Naive thymus-derived CD4-positive, alpha-beta T cell (primary cell): ENCODE measurements around the gene UNC13C. TPM values are rescaled to one million over a fixed set of nuclear protein-coding genes. Genes with fewer than 3 reads are reported as not detected.

Source experiments
- ATAC-seq: fragments of 150-1000 bp; cut with Tn5 transposase; 2 replicates; pipeline ENCODE4 v1.10.0; 2021; ENCODE audit warnings: mild to moderate bottlenecking, moderate library complexity
- CTCF ChIA-PET: fragments of 350-600 bp; sonication (Branson Sonifier 250); formaldehyde crosslinking; loops from one replicate; lab custom pipeline; 2021; ENCODE audit warnings: antibody characterized with exemption; lab: Charles Lee
- POLR2A ChIA-PET: fragments of 350-600 bp; sonication (Branson Sonifier 250); formaldehyde crosslinking; loops from one replicate; lab custom pipeline; 2021; ENCODE audit warnings: antibody characterized with exemption, inconsistent platforms; lab: Charles Lee
- DNase-seq, 9 donors: peaks; one replicate each; pipeline versions ENCODE4 v3.0.0 to v3.0.0-alpha.2; 2020 to 2022; ENCODE audit warnings: mixed read lengths in 1 of 9
- H3K27ac ChIP-seq: one replicate; pipeline ENCODE4 v1.7.0; 2013; ENCODE audit warnings: mild to moderate bottlenecking, low read depth, low read length, moderate library complexity
- H3K27me3 ChIP-seq, 2 donors: one replicate each; pipeline ENCODE4 v1.7.0; 2013; ENCODE audit warnings: low read length in 2 of 2, mild to moderate bottlenecking in 2 of 2, moderate library complexity in 2 of 2; ENCODE audit not compliant: control insufficient read depth in 2 of 2, insufficient read depth in 2 of 2
- H3K36me3 ChIP-seq, 3 experiments: 1 replicate in 2 of 3; 2 replicates in 1 of 3; pipeline ENCODE4 v1.7.0; 2013; ENCODE audit warnings: low read length in 3 of 3, mild to moderate bottlenecking in 3 of 3, moderate library complexity in 1 of 3; ENCODE audit not compliant: insufficient read depth in 3 of 3, control insufficient read depth in 2 of 3
- H3K4me1 ChIP-seq, 2 donors: one replicate each; pipeline ENCODE4 v1.7.0; 2013; ENCODE audit warnings: low read length in 2 of 2, mild to moderate bottlenecking in 2 of 2, moderate library complexity in 1 of 2; ENCODE audit not compliant: control insufficient read depth in 2 of 2, insufficient read depth in 2 of 2
- H3K4me3 ChIP-seq: 2 replicates; pipeline ENCODE4 v1.7.0; 2013; ENCODE audit warnings: mild to moderate bottlenecking, low read length
- H3K9me3 ChIP-seq, 3 experiments: 1 replicate in 2 of 3; 2 replicates in 1 of 3; pipeline ENCODE4 v1.7.0; 2013; ENCODE audit warnings: low read length in 3 of 3; ENCODE audit not compliant: control insufficient read depth in 2 of 3
- H3K27ac Mint-ChIP-seq, 9 donors: one replicate each; pipeline ENCODE4 v1.8.0; 2020 to 2022; ENCODE audit warnings: mixed read lengths in 9 of 9, mild to moderate bottlenecking in 8 of 9, moderate library complexity in 5 of 9, inconsistent platforms in 2 of 9
- H3K27me3 Mint-ChIP-seq, 5 donors: one replicate each; pipeline ENCODE4 v1.8.0; 2021 to 2022; ENCODE audit warnings: mixed read lengths in 5 of 5, mild to moderate bottlenecking in 1 of 5
- H3K36me3 Mint-ChIP-seq, 5 donors: one replicate each; pipeline ENCODE4 v1.8.0; 2020 to 2022; ENCODE audit warnings: mixed read lengths in 5 of 5, mild to moderate bottlenecking in 3 of 5, inconsistent platforms in 1 of 5
- H3K4me1 Mint-ChIP-seq, 7 donors: one replicate each; pipeline ENCODE4 v1.8.0; 2020 to 2022; ENCODE audit warnings: mixed read lengths in 7 of 7, mild to moderate bottlenecking in 3 of 7, inconsistent platforms in 1 of 7
- H3K4me3 Mint-ChIP-seq, 10 donors: one replicate each; pipeline ENCODE4 v1.8.0; 2020 to 2022; ENCODE audit warnings: mild to moderate bottlenecking in 10 of 10, mixed read lengths in 10 of 10, moderate library complexity in 6 of 10, inconsistent platforms in 2 of 10
- H3K9me3 Mint-ChIP-seq, 11 donors: one replicate each; pipeline ENCODE4 v1.8.0; 2020 to 2022; ENCODE audit warnings: mixed read lengths in 11 of 11, mild to moderate bottlenecking in 4 of 11, inconsistent platforms in 1 of 11, moderate library complexity in 1 of 11
- intact Hi-C, 2 donors: fragments of 100-400 bp; cut with micrococcal nuclease; formaldehyde crosslinking; loops; one replicate each; pipeline ENCODE4 v1.15.1; 2023
- polyA plus RNA-seq, 2 donors: library from polyadenylated mRNA; unstranded; fragments of 300-500 nt; fragmentation: Illumina TruSeq; gene quantifications; one replicate each; pipeline ENCODE4 v1.2.3, GENCODE V29; 2021
- total RNA-seq, 6 experiments: library from RNA in 5 of 6; stranded (reverse) in 5 of 6; gene quantifications; 1 replicate in 5 of 6; 2 replicates in 1 of 6; pipeline ENCODE4 v1.2.3 and lab custom pipeline; 2021 to 2026

UNC13C gene
- total and polyA plus RNA-seq, 7 experiments from 2014 or later: not detected

- intact Hi-C loops: loop anchor here in 1 of 2 donors (10.0 kb wide), 1 partner anchor 1471 kb away; no protein-coding TSS in a partner anchor
- Histone ChIP-seq H3K9me3 (no peaks in the 10 kb centered on the region), H3K4me3 (no peak overlapping the region), H3K27ac (no peak overlapping the region), H3K36me3 (no peaks in the 10 kb centered on the region), H3K27me3 (no peaks in the 10 kb centered on the region), H3K4me1 (no peaks in the 10 kb centered on the region)
- POLR2A ChIA-PET: no interaction called here
- Mint-ChIP-seq H3K27me3 (peaks cover 0 to 18% (median 6%) of the 10 kb centered on the region in 5 donors), H3K4me1 (no peaks in the 10 kb centered on the region), H3K27ac (no peak overlapping the region), H3K36me3 (no peaks in the 10 kb centered on the region), H3K9me3 (peaks cover 0 to 3% (median 0%) of the 10 kb centered on the region in 11 donors), H3K4me3 (no peak overlapping the region)
- DNase-seq: no peak
- no peak for ATAC-seq
- CTCF ChIA-PET: no interaction called here
Observed at GRCh38 chr15:53963801-53964200, 14.4 kb upstream of the UNC13C start.

GRCh38 chr15:53974121-53974520 is 4.1 kb upstream of the UNC13C start:
- Mint-ChIP-seq H3K4me3 (no peak overlapping the region), H3K36me3 (no peaks in the 10 kb centered on the region), H3K9me3 (peaks cover 0 to 2% (median 0%) of the 10 kb centered on the region in 11 donors), H3K4me1 (peaks cover 0 to 8% (median 0%) of the 10 kb centered on the region in 7 donors), H3K27me3 (peaks cover 23 to 53% (median 46%) of the 10 kb centered on the region in 5 donors), H3K27ac (no peak overlapping the region)
- no peak for DNase-seq
- ChIA-PET CTCF (no interaction called here), POLR2A (no interaction called here)
- no peaks in the 10 kb centered on the region for H3K27me3 ChIP-seq
- H3K4me1 ChIP-seq: no peaks in the 10 kb centered on the region
- no peak overlapping the region for H3K4me3 ChIP-seq
- intact Hi-C loops: no loop called here
- H3K27ac ChIP-seq: no peak overlapping the region
- no peak for ATAC-seq
- no peaks in the 10 kb centered on the region for H3K36me3 ChIP-seq
- H3K9me3 ChIP-seq: no peaks in the 10 kb centered on the region

GRCh38 chr15:53974813-53975212 is 3.4 kb upstream of the UNC13C start:
- DNase-seq (no peak), ATAC-seq (no peak)
- H3K36me3 Mint-ChIP-seq: no peaks in the 10 kb centered on the region
- peaks cover 0 to 2% (median 0%) of the 10 kb centered on the region in 11 donors for H3K9me3 Mint-ChIP-seq
- peaks cover 27 to 55% (median 51%) of the 10 kb centered on the region in 5 donors for H3K27me3 Mint-ChIP-seq
- POLR2A ChIA-PET: no interaction called here
- no peaks in the 10 kb centered on the region for H3K27me3 ChIP-seq
- intact Hi-C loops: no loop called here
- H3K9me3 ChIP-seq: no peaks in the 10 kb centered on the region
- no peak overlapping the region for H3K27ac ChIP-seq
- H3K4me3 Mint-ChIP-seq: no peak overlapping the region
- H3K4me3 ChIP-seq: no peak overlapping the region
- H3K27ac Mint-ChIP-seq: no peak overlapping the region
- no peaks in the 10 kb centered on the region for H3K4me1 ChIP-seq
- CTCF ChIA-PET: no interaction called here
- H3K4me1 Mint-ChIP-seq: peaks cover 0 to 8% (median 0%) of the 10 kb centered on the region in 7 donors
- no peaks in the 10 kb centered on the region for H3K36me3 ChIP-seq

GRCh38 chr15:53976844-53977392 is 1.3 kb upstream of the UNC13C start:
- intact Hi-C loops: no loop called here
- Mint-ChIP-seq H3K36me3 (no peaks in the 10 kb centered on the region), H3K4me1 (peaks cover 0 to 8% (median 0%) of the 10 kb centered on the region in 7 donors), H3K27me3 (peaks cover 31 to 63% (median 46%) of the 10 kb centered on the region in 5 donors), H3K27ac (no peak overlapping the region), H3K4me3 (no peak overlapping the region), H3K9me3 (peaks cover 0 to 4% (median 0%) of the 10 kb centered on the region in 11 donors)
- no peaks in the 10 kb centered on the region for H3K9me3 ChIP-seq
- H3K36me3 ChIP-seq: no peaks in the 10 kb centered on the region
- ATAC-seq: no peak
- ChIA-PET POLR2A (no interaction called here), CTCF (no interaction called here)
- no peak for DNase-seq
- H3K4me3 ChIP-seq: no peak overlapping the region
- no peaks in the 10 kb centered on the region for H3K4me1 ChIP-seq
- H3K27me3 ChIP-seq: no peaks in the 10 kb centered on the region
- no peak overlapping the region for H3K27ac ChIP-seq

GRCh38 chr15:53979051-53979788 is 979 bp downstream of the UNC13C start:
- Mint-ChIP-seq H3K36me3 (no peaks in the 10 kb centered on the region), H3K4me1 (peaks cover 0 to 8% (median 0%) of the 10 kb centered on the region in 7 donors), H3K9me3 (peaks cover 0 to 4% (median 0%) of the 10 kb centered on the region in 11 donors), H3K27me3 (peaks cover 31 to 69% (median 44%) of the 10 kb centered on the region in 5 donors), H3K4me3 (no peak overlapping the region), H3K27ac (no peak overlapping the region)
- ATAC-seq (no peak), DNase-seq (no peak)
- H3K27ac ChIP-seq: no peak overlapping the region
- no peaks in the 10 kb centered on the region for H3K36me3 ChIP-seq
- no peak overlapping the region for H3K4me3 ChIP-seq
- ChIA-PET POLR2A (no interaction called here), CTCF (no interaction called here)
- no peaks in the 10 kb centered on the region for H3K9me3 ChIP-seq
- H3K4me1 ChIP-seq: no peaks in the 10 kb centered on the region
- H3K27me3 ChIP-seq: no peaks in the 10 kb centered on the region
- intact Hi-C loops: no loop called here

- Histone ChIP-seq H3K9me3 (no peaks in the 10 kb centered on the region), H3K36me3 (no peaks in the 10 kb centered on the region), H3K27ac (no peak overlapping the region), H3K4me3 (no peak overlapping the region), H3K27me3 (no peaks in the 10 kb centered on the region), H3K4me1 (no peaks in the 10 kb centered on the region)
- peaks cover 31 to 71% (median 45%) of the 10 kb centered on the region in 5 donors for H3K27me3 Mint-ChIP-seq
- H3K27ac Mint-ChIP-seq: no peak overlapping the region
- peaks cover 0 to 8% (median 0%) of the 10 kb centered on the region in 7 donors for H3K4me1 Mint-ChIP-seq
- DNase-seq (no peak), ATAC-seq (no peak)
- H3K4me3 Mint-ChIP-seq: no peak overlapping the region
- H3K36me3 Mint-ChIP-seq: no peaks in the 10 kb centered on the region
- intact Hi-C loops: no loop called here
- H3K9me3 Mint-ChIP-seq: peaks cover 0 to 4% (median 0%) of the 10 kb centered on the region in 11 donors
- CTCF ChIA-PET: no interaction called here
- POLR2A ChIA-PET: no interaction called here
Observed at GRCh38 chr15:53980021-53980420, 1.8 kb downstream of the UNC13C start.
